GM12801 (cell line): Measurements from ENCODE around the gene FBXL2.

Experiments used
- TF ChIP-seq, protein P1 (sequence below): IDR thresholded peaks from one replicate; pipeline ENCODE4 v1.5.1; 2011; ENCODE audit warnings: control low read depth; ENCODE audit not compliant: insufficient read length; ENCODE audit errors: extremely low read depth

FBXL2 gene

DNA sequence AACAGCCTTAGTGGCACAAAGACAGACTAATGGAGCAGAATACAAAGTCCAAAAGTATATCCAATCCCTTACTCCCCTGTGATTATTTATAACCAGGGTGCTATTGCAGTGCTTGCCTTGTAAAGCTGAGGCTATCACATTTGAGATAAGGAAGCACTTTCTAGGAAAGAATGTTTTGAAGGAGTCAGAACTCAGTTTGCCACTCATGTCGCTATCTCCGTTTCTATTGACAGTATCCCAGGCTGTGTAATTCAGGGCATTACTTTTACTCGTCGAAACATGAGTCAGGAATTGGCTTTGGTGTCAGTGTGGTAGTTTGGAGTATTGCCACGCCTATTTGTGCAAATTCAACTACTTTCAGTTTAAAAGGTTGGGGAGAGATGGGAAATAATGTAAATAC, 78.4 kb downstream of the FBXL2 start:
- TF ChIP-seq, protein P1, sequence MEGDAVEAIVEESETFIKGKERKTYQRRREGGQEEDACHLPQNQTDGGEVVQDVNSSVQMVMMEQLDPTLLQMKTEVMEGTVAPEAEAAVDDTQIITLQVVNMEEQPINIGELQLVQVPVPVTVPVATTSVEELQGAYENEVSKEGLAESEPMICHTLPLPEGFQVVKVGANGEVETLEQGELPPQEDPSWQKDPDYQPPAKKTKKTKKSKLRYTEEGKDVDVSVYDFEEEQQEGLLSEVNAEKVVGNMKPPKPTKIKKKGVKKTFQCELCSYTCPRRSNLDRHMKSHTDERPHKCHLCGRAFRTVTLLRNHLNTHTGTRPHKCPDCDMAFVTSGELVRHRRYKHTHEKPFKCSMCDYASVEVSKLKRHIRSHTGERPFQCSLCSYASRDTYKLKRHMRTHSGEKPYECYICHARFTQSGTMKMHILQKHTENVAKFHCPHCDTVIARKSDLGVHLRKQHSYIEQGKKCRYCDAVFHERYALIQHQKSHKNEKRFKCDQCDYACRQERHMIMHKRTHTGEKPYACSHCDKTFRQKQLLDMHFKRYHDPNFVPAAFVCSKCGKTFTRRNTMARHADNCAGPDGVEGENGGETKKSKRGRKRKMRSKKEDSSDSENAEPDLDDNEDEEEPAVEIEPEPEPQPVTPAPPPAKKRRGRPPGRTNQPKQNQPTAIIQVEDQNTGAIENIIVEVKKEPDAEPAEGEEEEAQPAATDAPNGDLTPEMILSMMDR = no peak

DNA sequence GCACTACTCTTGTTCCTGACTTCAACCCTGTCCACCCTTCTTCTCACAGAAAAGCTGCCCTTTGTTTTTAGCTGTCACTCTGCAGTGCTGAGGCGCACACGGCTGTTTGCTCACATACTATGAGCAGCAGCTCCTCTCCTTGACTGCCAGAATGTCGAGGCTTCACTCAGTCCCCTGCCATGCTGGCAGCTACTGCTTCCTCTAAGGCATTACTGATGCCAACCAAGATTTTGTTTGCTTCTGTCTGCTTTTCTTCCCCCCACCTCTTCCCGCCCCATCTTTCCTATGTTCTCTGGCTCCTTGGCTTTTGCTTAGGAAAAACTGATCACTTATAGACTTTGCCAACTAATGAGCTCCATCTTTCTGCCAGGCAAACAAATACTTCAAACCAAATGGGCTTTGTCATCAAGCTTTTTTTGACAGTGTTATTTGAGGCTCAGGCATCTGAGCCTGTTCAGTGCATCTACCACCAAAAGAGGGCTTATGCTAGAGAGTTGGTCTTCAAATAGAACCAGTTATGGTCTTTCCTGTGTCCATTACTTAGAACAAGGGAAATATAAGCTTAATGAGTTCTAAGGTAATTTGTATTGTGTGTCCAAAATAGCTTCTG, 81.0 kb downstream of the FBXL2 start:
- TF ChIP-seq, protein P1 = no peak

DNA sequence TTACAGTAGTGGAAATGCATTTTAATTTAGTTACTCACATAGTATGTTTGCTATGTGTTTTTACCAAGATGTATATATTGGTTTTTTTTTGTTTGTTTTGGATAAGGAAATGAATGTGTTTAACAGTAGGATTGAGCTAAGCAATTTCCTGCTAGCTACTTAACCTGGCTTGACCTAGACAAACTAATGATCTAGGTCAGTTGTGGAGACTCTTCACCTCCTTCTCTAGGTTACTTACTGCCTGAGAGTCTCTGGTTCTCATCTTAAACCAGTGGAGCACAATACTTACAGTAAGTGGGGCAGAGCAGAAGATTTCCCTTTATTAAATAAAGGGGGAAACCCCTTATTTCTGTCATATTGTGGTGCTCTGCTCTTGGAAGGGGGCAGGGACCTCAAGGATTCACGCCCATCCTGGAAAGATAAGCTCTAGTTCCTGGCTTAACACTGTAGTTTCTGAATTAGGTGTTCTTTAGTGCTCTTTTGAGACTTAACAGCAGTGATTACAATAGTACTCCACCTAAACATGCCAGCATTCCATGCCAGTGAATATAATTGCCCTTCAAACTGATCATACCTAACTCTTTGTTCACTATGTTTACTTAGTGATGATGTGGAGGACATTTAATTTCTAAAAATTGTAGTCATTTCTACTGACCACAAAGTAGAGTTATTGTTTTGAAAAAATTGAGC, 83.0 kb downstream of the FBXL2 start:
- TF ChIP-seq, protein P1 = no peak

DNA sequence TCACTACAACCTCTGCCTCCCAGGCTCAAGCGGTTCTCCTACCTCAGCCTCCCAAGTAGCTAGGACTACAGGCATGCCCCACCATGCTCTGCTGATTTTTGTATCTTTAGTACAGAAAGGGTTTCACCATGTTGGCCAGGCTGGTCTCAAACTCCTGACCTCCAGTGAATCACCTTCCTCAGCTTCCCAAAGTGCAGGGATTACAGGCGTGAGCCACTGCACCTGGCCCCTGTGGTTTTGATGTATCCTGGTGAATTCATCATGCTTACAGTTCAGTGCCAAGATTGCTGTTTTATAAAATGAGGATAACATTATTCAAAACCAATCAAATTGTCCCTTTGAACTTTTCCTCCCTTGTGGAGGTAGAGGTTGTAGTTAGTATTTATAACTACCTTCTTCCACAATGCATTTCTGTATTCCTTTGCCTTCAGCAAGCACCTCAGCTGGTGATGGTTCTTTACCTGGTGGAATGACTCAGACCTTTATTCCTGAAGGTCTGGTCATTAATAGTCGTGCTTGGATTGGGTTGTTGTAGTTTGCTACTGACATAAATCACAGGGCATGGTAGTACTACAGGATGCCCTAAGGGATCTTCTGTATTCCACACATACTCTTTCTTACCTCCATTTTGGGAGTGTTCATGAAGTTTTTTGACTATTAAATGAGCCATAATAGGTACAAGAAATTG, 86.0 kb downstream of the FBXL2 start:
- TF ChIP-seq, protein P1 = no peak

DNA sequence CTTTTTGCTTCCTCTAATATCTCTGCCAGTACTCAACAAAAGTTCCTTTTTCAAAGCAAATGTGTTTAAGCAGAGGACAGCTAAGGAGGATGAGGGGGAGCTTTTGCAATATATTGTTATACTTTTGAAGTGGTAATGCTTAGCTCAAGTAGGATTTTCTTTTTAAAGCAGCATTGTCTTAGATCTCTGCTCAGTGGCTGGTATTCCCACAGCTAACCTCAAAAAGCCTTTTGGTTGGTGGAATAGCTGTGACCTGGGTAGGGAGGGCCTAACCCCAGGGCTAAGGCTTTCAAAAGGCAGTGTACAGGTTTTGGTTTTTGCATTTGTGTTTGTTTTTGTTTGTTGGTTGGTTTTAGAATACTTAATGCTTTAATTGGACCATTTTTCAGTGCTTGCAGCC, 86.8 kb downstream of the FBXL2 start:
- TF ChIP-seq, protein P1 = no peak

DNA sequence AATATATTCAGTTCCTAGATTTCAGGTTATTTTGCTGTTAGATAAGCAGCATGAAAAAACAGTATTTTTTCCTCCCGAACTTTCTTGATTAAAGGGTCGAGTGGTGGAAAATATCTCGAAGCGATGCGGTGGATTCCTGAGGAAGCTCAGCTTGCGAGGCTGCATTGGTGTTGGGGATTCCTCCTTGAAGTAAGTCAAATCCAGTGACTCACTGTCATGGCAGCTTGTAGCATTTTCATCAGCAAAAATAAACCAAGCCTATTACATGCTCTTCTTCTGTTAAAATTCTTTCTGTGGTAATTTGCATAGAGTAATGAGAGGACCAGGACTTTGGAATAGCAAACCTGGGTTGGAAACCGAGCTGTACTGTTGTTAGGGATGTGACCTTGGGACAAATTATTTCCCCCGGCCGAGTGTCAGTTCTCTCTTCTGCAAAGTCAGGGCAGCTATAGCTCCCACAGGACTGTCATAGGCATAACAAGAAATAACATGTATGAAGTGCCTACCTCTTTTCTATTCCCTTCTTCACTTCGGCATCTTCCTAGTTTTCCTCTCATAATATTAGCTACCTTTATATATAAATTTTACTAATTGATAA, 87.4 kb downstream of the FBXL2 start:
- TF ChIP-seq, protein P1 = no peak
